A549 (cell line): ENCODE measurements around the gene TUBGCP3.

ENCODE experiments used
- EHMT2 ChIP-seq: fragments of 200-600 bp; sonication (generic); IDR thresholded peaks from 2 replicates; pipeline ENCODE4 v1.6.1; 2016; ENCODE audit warnings: antibody characterized with exemption, low read depth, mild to moderate bottlenecking, moderate library complexity
- GATA3 ChIP-seq: IDR thresholded peaks from 2 replicates; pipeline ENCODE4 v1.6.1; 2012; ENCODE audit warnings: borderline replicate concordance
- HOXB5 ChIP-seq: fragments of 250-450 bp; sonication (Bioruptor Pico); IDR thresholded peaks from 2 replicates; pipeline ENCODE4 v1.5.0; 2020; ENCODE audit warnings: mild to moderate bottlenecking, moderate library complexity
- MAFK ChIP-seq: fragments of 450-650 bp; IDR thresholded peaks from 2 replicates; pipeline ENCODE4 v1.6.1; 2014; ENCODE audit not compliant: partially characterized antibody
- TF ChIP-seq, protein P1 (sequence below): fragments of >200 bp; sonication (Bioruptor Twin); formaldehyde crosslinking; IDR thresholded peaks from 3 replicates; pipeline ENCODE4 v1.6.1; 2016

DNA sequence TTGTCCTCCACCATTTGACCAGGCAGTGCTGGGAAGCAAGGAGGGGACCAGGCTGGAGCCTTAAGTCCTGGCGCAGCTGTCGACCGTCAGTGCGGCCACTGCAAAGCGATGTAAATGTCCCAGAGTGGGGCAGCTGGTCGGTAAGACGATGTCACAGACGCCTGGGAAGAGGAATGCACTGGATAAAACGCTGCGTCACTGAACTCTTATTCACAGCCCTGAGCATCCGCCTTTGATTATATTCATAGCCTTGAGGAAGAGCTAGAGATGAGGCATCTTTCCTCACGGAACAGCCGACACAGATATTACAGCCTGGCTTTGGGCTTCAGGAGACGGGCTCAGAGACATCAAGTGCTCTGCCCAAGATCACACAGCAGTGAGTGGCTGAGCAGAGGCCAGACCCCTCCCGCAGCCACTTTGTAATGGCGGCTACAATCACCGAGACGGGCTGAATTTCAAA is 17.6 kb upstream of the TUBGCP3 start:
- TF ChIP-seq GATA3 (no peak), EHMT2 (no peak), MAFK (no peak), HOXB5 (CRISPR knock-in tag) (no peak)
- TF ChIP-seq, protein P1, sequence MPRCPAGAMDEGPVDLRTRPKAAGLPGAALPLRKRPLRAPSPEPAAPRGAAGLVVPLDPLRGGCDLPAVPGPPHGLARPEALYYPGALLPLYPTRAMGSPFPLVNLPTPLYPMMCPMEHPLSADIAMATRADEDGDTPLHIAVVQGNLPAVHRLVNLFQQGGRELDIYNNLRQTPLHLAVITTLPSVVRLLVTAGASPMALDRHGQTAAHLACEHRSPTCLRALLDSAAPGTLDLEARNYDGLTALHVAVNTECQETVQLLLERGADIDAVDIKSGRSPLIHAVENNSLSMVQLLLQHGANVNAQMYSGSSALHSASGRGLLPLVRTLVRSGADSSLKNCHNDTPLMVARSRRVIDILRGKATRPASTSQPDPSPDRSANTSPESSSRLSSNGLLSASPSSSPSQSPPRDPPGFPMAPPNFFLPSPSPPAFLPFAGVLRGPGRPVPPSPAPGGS: no peak
